Neural cell (in vitro differentiated cells): Measurements from ENCODE around the gene BRICD5. TPM values are rescaled to one million over a fixed set of nuclear protein-coding genes. Genes with fewer than 3 reads are reported as not detected.

Source experiments
- H2AFZ ChIP-seq: fragments of 200-600, 300-800 bp; sonication (generic), shearing (Covaris generic); 2 replicates; pipeline ENCODE4 v1.6.0; 2014; ENCODE audit warnings: low read depth, mild to moderate bottlenecking, antibody characterized with exemption, low read length, moderate library complexity
- H3F3A ChIP-seq: fragments of 200-600 bp; shearing (Covaris generic); 2 replicates; pipeline ENCODE4 v1.6.1; 2016; ENCODE audit warnings: mild to moderate bottlenecking, moderate library complexity, mixed read lengths, antibody characterized with exemption, low read length; ENCODE audit not compliant: insufficient read depth, poor library complexity, severe bottlenecking
- H3K27ac ChIP-seq: fragments of 200-600, 300-800 bp; sonication (generic), shearing (Covaris generic); 2 replicates; pipeline ENCODE4 v1.5.1; 2014; ENCODE audit warnings: mild to moderate bottlenecking, low read length, moderate library complexity
- H3K27me3 ChIP-seq: fragments of 300-800, 200-600 bp; sonication (generic), shearing (Covaris generic); 2 replicates; pipeline ENCODE4 v1.6.0; 2014; ENCODE audit warnings: mild to moderate bottlenecking, low read depth, low read length, moderate library complexity; ENCODE audit not compliant: insufficient read depth
- H3K36me3 ChIP-seq: fragments of 300-800, 200-600 bp; sonication (generic), shearing (Covaris generic); 2 replicates; pipeline ENCODE4 v1.5.1; 2014; ENCODE audit warnings: mild to moderate bottlenecking, antibody characterized with exemption, low read length, moderate library complexity; ENCODE audit not compliant: insufficient read depth
- H3K4me2 ChIP-seq: fragments of 300-800, 200-600 bp; sonication (generic), shearing (Covaris generic); 2 replicates; pipeline ENCODE4 v1.6.0; 2014; ENCODE audit warnings: mild to moderate bottlenecking, low read length
- H3K4me3 ChIP-seq: fragments of 300-800, 200-600 bp; sonication (generic), shearing (Covaris generic); 2 replicates; pipeline ENCODE4 v1.5.1; 2014; ENCODE audit warnings: mild to moderate bottlenecking, low read length, moderate library complexity
- H3K79me2 ChIP-seq: fragments of 200-600 bp; shearing (Covaris generic); replicated peaks from 2 replicates; pipeline ENCODE4 v1.6.0; 2014; ENCODE audit warnings: mild to moderate bottlenecking, low read length, moderate library complexity; ENCODE audit not compliant: insufficient read depth
- H3K9ac ChIP-seq: fragments of 300-800, 200-600 bp; sonication (generic), shearing (Covaris generic); 2 replicates; pipeline ENCODE4 v1.6.1; 2016; ENCODE audit warnings: mild to moderate bottlenecking, low read length, mixed read lengths
- H3K9me2 ChIP-seq: fragments of 200-600 bp; shearing (Covaris generic); 2 replicates; pipeline ENCODE4 v1.6.1; 2016; ENCODE audit warnings: mild to moderate bottlenecking, low read length, mixed read lengths; ENCODE audit not compliant: insufficient read depth
- H3K9me3 ChIP-seq: fragments of 200-600, 300-800 bp; sonication (generic), shearing (Covaris generic); 2 replicates; pipeline ENCODE4 v1.6.1; 2016; ENCODE audit warnings: mild to moderate bottlenecking, mixed run types, low read length, moderate library complexity, mixed read lengths
- H4K20me1 ChIP-seq: fragments of 200-600 bp; shearing (Covaris generic); 2 replicates; pipeline ENCODE4 v1.6.1; 2016; ENCODE audit warnings: mild to moderate bottlenecking, mixed run types; ENCODE audit not compliant: insufficient read depth
- CTCF ChIP-seq: fragments of 450-650 bp; IDR thresholded peaks from 2 replicates; pipeline ENCODE4 v1.5.1; 2014; ENCODE audit warnings: antibody characterized with exemption, mild to moderate bottlenecking, moderate library complexity; ENCODE audit not compliant: poor library complexity, severe bottlenecking
- EP300 ChIP-seq: fragments of 450-650 bp; conservative IDR thresholded peaks from 2 replicates; pipeline ENCODE4 v1.6.1; 2014; ENCODE audit warnings: antibody characterized with exemption, mild to moderate bottlenecking, moderate library complexity; ENCODE audit not compliant: poor library complexity, severe bottlenecking
- EZH2 ChIP-seq: fragments of 200-600, 300-800 bp; shearing (Covaris generic), sonication (generic); IDR thresholded peaks from 2 replicates; pipeline ENCODE4 v1.6.1; 2014; ENCODE audit warnings: antibody characterized with exemption, low read length, borderline replicate concordance, mild to moderate bottlenecking; ENCODE audit not compliant: insufficient read depth, poor library complexity, severe bottlenecking
- MXI1 ChIP-seq: fragments of 450-650 bp; conservative IDR thresholded peaks from 2 replicates; pipeline ENCODE4 v1.6.1; 2014; ENCODE audit warnings: antibody characterized with exemption, mild to moderate bottlenecking; ENCODE audit not compliant: poor library complexity, severe bottlenecking
- POLR2AphosphoS5 ChIP-seq: IDR thresholded peaks from 2 replicates; pipeline ENCODE4 v1.6.1; 2012
- RAD21 ChIP-seq: fragments of 450-650 bp; conservative IDR thresholded peaks from 2 replicates; pipeline ENCODE4 v1.6.1; 2014; ENCODE audit warnings: antibody characterized with exemption, mild to moderate bottlenecking, moderate library complexity
- REST ChIP-seq: IDR thresholded peaks from 2 replicates; pipeline ENCODE4 v1.6.1; 2012; ENCODE audit warnings: borderline replicate concordance
- SMC3 ChIP-seq: fragments of 450-650 bp; conservative IDR thresholded peaks from 2 replicates; pipeline ENCODE4 v1.6.1; 2014; ENCODE audit warnings: antibody characterized with exemption, mild to moderate bottlenecking, moderate library complexity; ENCODE audit not compliant: poor library complexity
- TAF1 ChIP-seq: IDR thresholded peaks from 2 replicates; pipeline ENCODE4 v1.6.1; 2012; ENCODE audit warnings: low read depth
- polyA plus RNA-seq: library from polyadenylated mRNA; depleted of rRNA; stranded (reverse); fragments of >200 nt; gene quantifications from 2 replicates; pipeline ENCODE4 v1.2.3, GENCODE V29; 2014

BRICD5 gene
- polyA plus RNA-seq, 1 donor from 2014 or later = 39.2 TPM

GRCh38 chr16:2179107-2179501 lies 31.6 kb downstream of the BRICD5 start:
- Histone ChIP-seq H3K27ac (no peak overlapping the region), H3K4me2 (no peak overlapping the region), H3K9ac (no peak overlapping the region), H3K9me2 (no peaks in the 10 kb centered on the region), H2AFZ (no peak overlapping the region), H3K4me3 (no peak overlapping the region), H3K79me2 (no peaks in the 10 kb centered on the region), H3K9me3 (no peaks in the 10 kb centered on the region), H3K36me3 (no peaks in the 10 kb centered on the region), H3K27me3 (no peaks in the 10 kb centered on the region), H3F3A (no peaks in the 10 kb centered on the region), H4K20me1 (no peaks in the 10 kb centered on the region)
- TF ChIP-seq REST = no peak
- no peak for TF ChIP-seq CTCF
- no peak for TF ChIP-seq RAD21
- TF ChIP-seq SMC3 = no peak
- no peak for TF ChIP-seq MXI1
- TF ChIP-seq EZH2 = no peak
- TF ChIP-seq POLR2AphosphoS5 = no peak
- no peak for TF ChIP-seq TAF1
- no peak for TF ChIP-seq EP300

DNA sequence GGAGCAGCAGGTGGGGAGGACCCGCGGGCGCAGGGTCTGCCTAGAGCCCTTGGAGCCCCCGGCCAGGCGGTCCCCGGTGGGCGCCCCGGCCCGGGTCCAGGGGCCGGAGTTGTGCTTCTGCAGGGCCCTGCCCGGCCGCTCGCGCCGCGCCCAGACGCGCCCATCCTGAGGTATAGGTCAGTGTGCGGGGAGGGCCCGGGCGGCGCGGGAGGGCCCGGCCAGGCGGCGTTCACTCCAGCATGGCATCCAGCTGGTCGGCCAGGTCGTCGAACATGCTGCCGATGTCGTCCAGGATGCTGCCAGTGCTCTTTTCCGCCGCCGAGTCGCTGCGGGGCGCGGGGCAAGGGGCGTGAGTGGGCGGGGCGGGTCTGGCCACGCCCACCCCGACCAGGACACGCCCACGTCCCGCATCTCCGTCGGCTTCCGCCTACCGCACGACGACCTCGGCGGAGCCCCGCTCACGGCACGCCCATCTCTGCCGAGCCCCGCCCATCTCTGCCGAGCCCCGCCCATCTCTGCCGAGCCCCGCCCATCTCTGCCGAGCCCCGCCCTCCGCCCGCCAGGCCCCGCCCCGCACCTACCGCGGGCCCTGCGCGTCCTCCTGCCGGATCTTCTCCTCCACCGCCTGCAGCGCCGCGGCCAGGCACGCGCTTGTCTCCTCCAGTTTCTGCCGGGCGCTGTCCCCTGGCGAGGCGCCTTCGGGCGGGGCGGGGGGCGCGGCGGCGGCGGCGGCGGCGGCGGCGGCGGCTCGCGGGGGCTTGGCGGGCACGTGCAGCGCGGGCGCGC lies 32.1 kb downstream of the BRICD5 start:
- no peak overlapping the region for H3K27ac ChIP-seq
- no peaks in the 10 kb centered on the region for H4K20me1 ChIP-seq
- no peak overlapping the region for H2AFZ ChIP-seq
- H3K4me2 ChIP-seq = no peak overlapping the region
- H3K9ac ChIP-seq = no peak overlapping the region
- no peaks in the 10 kb centered on the region for H3K9me3 ChIP-seq
- H3K9me2 ChIP-seq = no peaks in the 10 kb centered on the region
- H3F3A ChIP-seq = no peaks in the 10 kb centered on the region
- H3K36me3 ChIP-seq = no peaks in the 10 kb centered on the region
- no peak overlapping the region for H3K4me3 ChIP-seq
- TF ChIP-seq POLR2AphosphoS5 (no peak), EZH2 (no peak), EP300 (no peak), RAD21 (no peak), TAF1 (no peak), MXI1 (no peak), CTCF (no peak), REST (no peak)
- H3K27me3 ChIP-seq = no peaks in the 10 kb centered on the region
- no peaks in the 10 kb centered on the region for H3K79me2 ChIP-seq
